HepG2 (cell line): ENCODE data around the gene STAT1. TPM values are rescaled to one million over a fixed set of nuclear protein-coding genes. Genes with fewer than 3 reads are reported as not detected.
A peak's percentile ranks its signal among the peaks of the same experiment; 100 is the strongest.

Experiments
- EEA1 ChIP-seq: sonication (generic); formaldehyde crosslinking; IDR thresholded peaks from 2 replicates; pipeline ENCODE4 v1.5.1; 2020; ENCODE audit warnings: mild to moderate bottlenecking, missing genetic modification reagents, borderline replicate concordance
- GTF3A ChIP-seq: sonication (generic); formaldehyde crosslinking; conservative IDR thresholded peaks from 2 replicates; pipeline ENCODE4 v1.4.0; 2020; ENCODE audit warnings: mild to moderate bottlenecking, missing genetic modification reagents
- IRX3 ChIP-seq: sonication (generic); formaldehyde crosslinking; IDR thresholded peaks from 2 replicates; pipeline ENCODE4 v1.8.1; 2023; ENCODE audit warnings: mild to moderate bottlenecking, low read depth, missing genetic modification reagents, borderline replicate concordance
- MAFK ChIP-seq, 2 experiments: IDR thresholded peaks in 1 of 2; conservative IDR thresholded peaks in 1 of 2; 2 replicates each; pipeline ENCODE4 v1.6.1; 2011; ENCODE audit warnings: improper control_type of control experiment in 2 of 2, low read length in 2 of 2
- MED8 ChIP-seq: sonication (generic); formaldehyde crosslinking; IDR thresholded peaks from 2 replicates; pipeline ENCODE4 v1.8.1; 2023; ENCODE audit warnings: mild to moderate bottlenecking, missing genetic modification reagents; ENCODE audit not compliant: insufficient replicate concordance
- MEF2D ChIP-seq: sonication (generic); formaldehyde crosslinking; IDR thresholded peaks from 2 replicates; pipeline ENCODE4 v1.5.1; 2020; ENCODE audit warnings: mild to moderate bottlenecking, missing genetic modification reagents
- MIER3 ChIP-seq: IDR thresholded peaks from 2 replicates; pipeline ENCODE4 v1.6.1; 2016; ENCODE audit warnings: missing compliant biosample characterization, borderline replicate concordance
- MZF1 ChIP-seq: sonication (generic); formaldehyde crosslinking; IDR thresholded peaks from 2 replicates; pipeline ENCODE4 v1.8.1; 2023; ENCODE audit warnings: mild to moderate bottlenecking, missing genetic modification reagents, borderline replicate concordance
- NFE2 ChIP-seq: sonication (generic); formaldehyde crosslinking; IDR thresholded peaks from 2 replicates; pipeline ENCODE4 v1.4.0; 2020; ENCODE audit warnings: missing genetic modification reagents
- NR1H2 ChIP-seq: sonication (generic); formaldehyde crosslinking; IDR thresholded peaks from 2 replicates; pipeline ENCODE4 v1.8.1; 2022; ENCODE audit warnings: low read depth, missing genetic modification reagents, borderline replicate concordance
- NRL ChIP-seq: sonication (generic); formaldehyde crosslinking; IDR thresholded peaks from 2 replicates; pipeline ENCODE4 v1.5.0; 2020; ENCODE audit warnings: missing genetic modification reagents, mild to moderate bottlenecking, moderate library complexity, borderline replicate concordance
- PCBP2 ChIP-seq: fragments of 200-400 bp; formaldehyde crosslinking; optimal IDR thresholded peaks from 2 replicates; pipeline ENCODE3; 2018; ENCODE audit warnings: low read length, low read depth; ENCODE audit not compliant: poor library complexity, severe bottlenecking
- PHF5A ChIP-seq: IDR thresholded peaks from one replicate; pipeline ENCODE4 v1.6.1; 2018; ENCODE audit warnings: low read depth, missing genetic modification reagents; ENCODE audit not compliant: unreplicated experiment
- RBFOX2 ChIP-seq: fragments of 200-400 bp; formaldehyde crosslinking; IDR thresholded peaks from 2 replicates; pipeline ENCODE4 v1.6.1; 2017; ENCODE audit warnings: low read depth, mild to moderate bottlenecking, low read length
- SNAI1 ChIP-seq: sonication (generic); formaldehyde crosslinking; IDR thresholded peaks from 2 replicates; pipeline ENCODE4 v1.5.0; 2020; ENCODE audit warnings: mild to moderate bottlenecking, missing genetic modification reagents, borderline replicate concordance
- SPEN ChIP-seq: sonication (generic); formaldehyde crosslinking; IDR thresholded peaks from 2 replicates; pipeline ENCODE4 v1.5.1; 2020; ENCODE audit warnings: low read depth, mild to moderate bottlenecking, missing genetic modification reagents
- TFDP1 ChIP-seq: IDR thresholded peaks from 2 replicates; pipeline ENCODE4 v1.6.1; 2016; ENCODE audit warnings: missing compliant biosample characterization, missing genetic modification reagents, borderline replicate concordance
- WIZ ChIP-seq: sonication (generic); formaldehyde crosslinking; IDR thresholded peaks from 2 replicates; pipeline ENCODE4 v1.5.1; 2020; ENCODE audit warnings: mild to moderate bottlenecking, missing genetic modification reagents
- ZFP1 ChIP-seq: IDR thresholded peaks from 2 replicates; pipeline ENCODE4 v1.6.1; 2016
- ZHX1 ChIP-seq: sonication (generic); formaldehyde crosslinking; IDR thresholded peaks from 2 replicates; pipeline ENCODE4 v1.8.1; 2022; ENCODE audit warnings: low read depth, mild to moderate bottlenecking, missing genetic modification reagents
- ZNF292 ChIP-seq: sonication (generic); formaldehyde crosslinking; IDR thresholded peaks from 2 replicates; pipeline ENCODE4 v1.8.1; 2022; ENCODE audit warnings: mild to moderate bottlenecking, low read depth, missing genetic modification reagents, borderline replicate concordance
- ZNF350 ChIP-seq: sonication (generic); formaldehyde crosslinking; IDR thresholded peaks from 2 replicates; pipeline ENCODE4 v1.4.0; 2020; ENCODE audit warnings: mild to moderate bottlenecking, low read depth, missing genetic modification reagents, borderline replicate concordance
- ZNF572 ChIP-seq: sonication (generic); formaldehyde crosslinking; IDR thresholded peaks from 2 replicates; pipeline ENCODE4 v1.5.1; 2020; ENCODE audit warnings: mild to moderate bottlenecking, missing genetic modification reagents
- ZNF713 ChIP-seq: sonication (generic); formaldehyde crosslinking; IDR thresholded peaks from 2 replicates; pipeline ENCODE4 v1.4.0; 2020; ENCODE audit warnings: mild to moderate bottlenecking, missing genetic modification reagents
- ZNF75D ChIP-seq: sonication (generic); formaldehyde crosslinking; IDR thresholded peaks from 2 replicates; pipeline ENCODE4 v1.8.1; 2023; ENCODE audit warnings: missing genetic modification reagents, mild to moderate bottlenecking, borderline replicate concordance
- ZNF781 ChIP-seq: sonication (generic); formaldehyde crosslinking; IDR thresholded peaks from 2 replicates; pipeline ENCODE4 v1.5.1; 2020; ENCODE audit warnings: borderline replicate concordance, mild to moderate bottlenecking, missing genetic modification reagents; ENCODE audit errors: not compliant biosample characterization
- polyA plus RNA-seq, 8 experiments: library from polyadenylated mRNA; depleted of rRNA in 3 of 8; stranded (reverse) in 7 of 8; unstranded in 1 of 8; fragments of >200 nt; fragmentation: Illumina TruSeq in 4 of 8; extraction: Trizol in 4 of 8; gene quantifications; 2 replicates each; pipeline versions ENCODE4 v1.2.1 to v1.2.3, GENCODE V29; 2011 to 2016; ENCODE audit warnings: low read depth in 4 of 8, missing spikeins in 1 of 8, mixed read lengths in 1 of 8; ENCODE audit not compliant: insufficient read depth in 1 of 8
- total RNA-seq, 5 experiments: library from RNA; depleted of rRNA; stranded (reverse); fragments of >200 nt; fragmentation: Illumina TruSeq; extraction: Trizol; gene quantifications; 2 replicates each; pipeline ENCODE4 v1.2.3, GENCODE V29; 2016; ENCODE audit warnings: low read depth in 1 of 5

The STAT1 gene
- total and polyA plus RNA-seq, 2 of the 13 experiments (the other 11 are each of a cell fraction or from before 2014, with no cell fraction given) = 21.8 to 59.6 TPM

- TF ChIP-seq ZHX1 (CRISPR knock-in tag) (peak; percentile 95), WIZ (CRISPR knock-in tag) (peak; percentile 80), NRL (CRISPR knock-in tag) (peak; percentile 99), SPEN (CRISPR knock-in tag) (peak; percentile 100), EEA1 (CRISPR knock-in tag) (peak; percentile 95; the same call in 1 of the 2 replicates), ZNF350 (CRISPR knock-in tag) (peak; percentile 100), ZNF75D (peak; percentile 22; the same call in 1 of the 2 replicates), TFDP1 (CRISPR knock-in tag) (peak; percentile 100), PHF5A (peak; percentile 100), NR1H2 (peak; percentile 71; the same call in 1 of the 2 replicates), PCBP2 (no peak), MEF2D (peak; percentile 92), MZF1 (CRISPR knock-in tag) (peak; percentile 56; the same call in 1 of the 2 replicates), SNAI1 (CRISPR knock-in tag) (peak; percentile 91; the same call in 1 of the 2 replicates), IRX3 (CRISPR knock-in tag) (peak; percentile 99), MIER3 (CRISPR knock-in tag) (peak; percentile 100), GTF3A (peak; percentile 81; the same call in 1 of the 2 replicates), ZFP1 (CRISPR knock-in tag) (peak; percentile 99), RBFOX2 (peak; percentile 100), MED8 (CRISPR knock-in tag) (peak; percentile 96), NFE2 (CRISPR knock-in tag) (no peak), ZNF572 (CRISPR knock-in tag) (peak; percentile 83; the same call in 1 of the 2 replicates), ZNF781 (peak; percentile 95), ZNF713 (CRISPR knock-in tag) (peak; percentile 98), MAFK (conservative IDR thresholded peaks at IDR 0.05 in 1 of 2, IDR thresholded peaks at IDR 0.05 in 1 of 2; ENCODE audit: low read length in 2 of 2) (0 out of 4 replicates have a peak, but pooled peaks of 1 of the 2 experiments have one; percentile 2), ZNF292 (CRISPR knock-in tag) (peak; percentile 99)
Measured at GRCh38 chr2:191020221-191020741, 6.3 kb upstream of the STAT1 start (continued).
